Endothelial cell of umbilical vein (primary cell): ENCODE results near the gene C1orf198. TPM values are rescaled to one million over a fixed set of nuclear protein-coding genes. Genes with fewer than 3 reads are reported as not detected.

ENCODE experiments used
- BruUV-seq: library from RNA; stranded (reverse); fragments of 400-500 nt; replicated peaks from 2 replicates; lab custom pipeline; 2021; lab: Mats Ljungman, UMichigan
- CTCF ChIA-PET: fragments of 300-600, 350-600 bp; sonication (Branson Sonifier 250); formaldehyde crosslinking; loops from one replicate; lab custom pipeline; 2021; ENCODE audit warnings: antibody characterized with exemption, inconsistent platforms; lab: Charles Lee
- POLR2A ChIA-PET: fragments of 300-600, 350-600 bp; sonication (Branson Sonifier 250); formaldehyde crosslinking; loops from one replicate; lab custom pipeline; 2021; ENCODE audit warnings: antibody characterized with exemption, inconsistent platforms; lab: Charles Lee
- DNase-seq: peaks from one replicate; pipeline ENCODE4 v3.0.0-alpha.2; 2011; ENCODE audit warnings: low read depth, low spot score
- FAIRE-seq: peaks from 2 replicates; lab custom pipeline; 2011; peaks lifted over from hg19 to GRCh38; lab: Jason Lieb, UNC
- H2AFZ ChIP-seq: 2 replicates; pipeline ENCODE4 v1.6.0; 2012; ENCODE audit warnings: low read depth, low read length, control low read depth, inconsistent platforms
- H3K27ac ChIP-seq: 2 replicates; pipeline ENCODE4 v1.5.1; 2011; ENCODE audit warnings: low read depth, mild to moderate bottlenecking, control low read depth, low read length, moderate library complexity; ENCODE audit not compliant: insufficient read depth
- H3K27me3 ChIP-seq, 2 experiments: 2 replicates each; pipeline versions ENCODE4 v1.6.0 to v1.6.1; 2011; ENCODE audit warnings: low read length in 2 of 2, mixed read lengths in 1 of 2; ENCODE audit not compliant: control insufficient read depth in 2 of 2, insufficient read depth in 2 of 2
- H3K36me3 ChIP-seq, 2 experiments: 2 replicates in 1 of 2; 3 replicates in 1 of 2; pipeline ENCODE4 v1.5.1; 2011; ENCODE audit warnings: low read length in 2 of 2, mild to moderate bottlenecking in 1 of 2, moderate library complexity in 1 of 2; ENCODE audit not compliant: control insufficient read depth in 2 of 2, insufficient read depth in 2 of 2; ENCODE audit errors: extremely low read depth in 1 of 2
- H3K4me1 ChIP-seq: 3 replicates; pipeline ENCODE4 v1.5.1; 2011; ENCODE audit warnings: mild to moderate bottlenecking, low read length; ENCODE audit not compliant: control insufficient read depth, insufficient read depth; ENCODE audit errors: extremely low read depth
- H3K4me2 ChIP-seq: 2 replicates; pipeline ENCODE4 v1.6.1; 2011; ENCODE audit warnings: low read length, control low read depth, mixed read lengths; ENCODE audit not compliant: insufficient read depth
- H3K4me3 ChIP-seq, 3 experiments: fragments of 200-600 bp in 1 of 3; sonication (generic), shearing (Covaris generic) in 1 of 3; replicated peaks in 1 of 3; 2 replicates each; pipeline ENCODE4 v1.5.1; 2011 to 2016; ENCODE audit warnings: control low read depth in 3 of 3, low read length in 3 of 3, mild to moderate bottlenecking in 2 of 3, inconsistent platforms in 1 of 3, low read depth in 1 of 3, moderate library complexity in 1 of 3; ENCODE audit not compliant: insufficient read depth in 1 of 3
- H3K79me2 ChIP-seq: 2 replicates; pipeline ENCODE4 v1.6.0; 2012; ENCODE audit warnings: low read length, inconsistent platforms; ENCODE audit not compliant: control insufficient read depth, insufficient read depth
- H3K9ac ChIP-seq: replicated peaks from 2 replicates; pipeline ENCODE3; 2011; ENCODE audit warnings: low read length, control low read depth; ENCODE audit not compliant: insufficient read depth; ENCODE audit errors: extremely low read depth
- H3K9me1 ChIP-seq: replicated peaks from 3 replicates; pipeline ENCODE4 v1.6.0; 2011; ENCODE audit warnings: mild to moderate bottlenecking, low read length; ENCODE audit not compliant: control insufficient read depth, insufficient read depth; ENCODE audit errors: extremely low read depth
- H3K9me3 ChIP-seq: replicated peaks from 2 replicates; pipeline ENCODE4 v1.5.1; 2012; ENCODE audit warnings: low read length, inconsistent platforms; ENCODE audit not compliant: control insufficient read depth, insufficient read depth
- H4K20me1 ChIP-seq: replicated peaks from 2 replicates; pipeline ENCODE3; 2011; ENCODE audit warnings: mild to moderate bottlenecking, low read length; ENCODE audit not compliant: control insufficient read depth, insufficient read depth; ENCODE audit errors: extremely low read depth
- CTCF ChIP-seq, 2 donors: IDR thresholded peaks; 1 replicate in 1 of 2; 2 replicates in 1 of 2; pipeline ENCODE4 v1.5.1; 2011; ENCODE audit warnings: low read length in 2 of 2, mild to moderate bottlenecking in 2 of 2, moderate library complexity in 2 of 2, control low read depth in 1 of 2, inconsistent platforms in 1 of 2, low read depth in 1 of 2; ENCODE audit not compliant: insufficient read depth in 1 of 2; ENCODE audit errors: extremely low read depth in 1 of 2
- EZH2 ChIP-seq: IDR thresholded peaks from 2 replicates; pipeline ENCODE4 v1.6.1; 2012; ENCODE audit warnings: borderline replicate concordance, low read depth, mild to moderate bottlenecking, moderate library complexity, low read length, inconsistent platforms; ENCODE audit not compliant: severe bottlenecking
- FOS ChIP-seq: IDR thresholded peaks from 2 replicates; pipeline ENCODE4 v1.6.1; 2011; ENCODE audit warnings: mild to moderate bottlenecking, low read length, moderate library complexity, borderline replicate concordance; ENCODE audit not compliant: insufficient read depth
- GATA2 ChIP-seq: IDR thresholded peaks from 2 replicates; pipeline ENCODE4 v1.7.0; 2011; ENCODE audit warnings: low read depth, mild to moderate bottlenecking, moderate library complexity, mixed read lengths, low read length; ENCODE audit not compliant: insufficient read length, insufficient read depth
- JUN ChIP-seq: IDR thresholded peaks from 2 replicates; pipeline ENCODE4 v1.6.1; 2011; ENCODE audit warnings: borderline replicate concordance, low read depth; ENCODE audit not compliant: insufficient read length, insufficient read depth
- MAX ChIP-seq: IDR thresholded peaks from 2 replicates; pipeline ENCODE4 v1.6.1; 2011; ENCODE audit not compliant: insufficient read depth, insufficient read length
- MYC ChIP-seq: IDR thresholded peaks from one replicate; pipeline ENCODE4 v1.6.1; 2011; ENCODE audit warnings: mild to moderate bottlenecking, low read depth, low read length
- POLR2A ChIP-seq: IDR thresholded peaks from 2 replicates; pipeline ENCODE4 v1.6.1; 2012; ENCODE audit warnings: low read depth, mild to moderate bottlenecking, control low read depth, low read length
- POLR2AphosphoS5 ChIP-seq: IDR thresholded peaks from 2 replicates; pipeline ENCODE4 v1.6.1; 2012; ENCODE audit warnings: low read depth, mild to moderate bottlenecking, control low read depth, low read length, moderate library complexity; ENCODE audit not compliant: insufficient read depth
- dilution Hi-C: fragments of 300-500 bp; cut with MboI; formaldehyde crosslinking; loops from one replicate; pipeline ENCODE4 v1.15.0; 2019; ENCODE audit warnings: low sequenced_read_pairs; ENCODE audit not compliant: extremely low pct_ligation_motif_present
- intact Hi-C: fragments of 100-400 bp; cut with micrococcal nuclease; formaldehyde crosslinking; loops from one replicate; pipeline ENCODE4 v1.10.0; 2022
- polyA plus RNA-seq, 4 experiments: library from polyadenylated mRNA; depleted of rRNA in 3 of 4; stranded (reverse) in 3 of 4; unstranded in 1 of 4; fragments of >200 nt; gene quantifications; 2 replicates each; pipeline versions ENCODE4 v1.2.1 to v1.2.3, GENCODE V29; 2011 to 2012; ENCODE audit warnings: missing spikeins in 1 of 4
- total RNA-seq: library from RNA; stranded (reverse); gene quantifications from 2 replicates; pipeline ENCODE4 v1.2.3, GENCODE V29; 2021

Gene C1orf198
- total and polyA plus RNA-seq, 2 donors (not counting 3 experiments of a cell fraction or from before 2014, with no cell fraction given) = 21.2 to 29.2 TPM

- Histone ChIP-seq H3K36me3 (no peaks in the 10 kb centered on the region), H3K27ac (no peak overlapping the region), H3K27me3 (peaks cover 4 to 7% of the 10 kb centered on the region in 2 experiments), H4K20me1 (no peaks in the 10 kb centered on the region), H3K4me2 (no peak overlapping the region), H3K9me3 (no peaks in the 10 kb centered on the region), H3K9me1 (no peaks in the 10 kb centered on the region), H3K4me3 (no peak overlapping the region), H3K4me1 (no peaks in the 10 kb centered on the region), H3K79me2 (no peaks in the 10 kb centered on the region), H3K9ac (no peak overlapping the region), H2AFZ (no peak overlapping the region)
- no peak for DNase-seq
- CTCF ChIA-PET = no interaction called here
- no peak for FAIRE-seq
- dilution Hi-C loops (no loop called here), intact Hi-C loops (no loop called here)
- POLR2A ChIA-PET = no interaction called here
- TF ChIP-seq FOS (no peak), MYC (no peak), JUN (no peak), CTCF (IDR thresholded peaks at IDR 0.05; ENCODE audit: extremely low read depth in 1 of 2, insufficient read depth in 1 of 2, low read depth in 1 of 2, low read length in 2 of 2) (no peak), GATA2 (no peak), POLR2AphosphoS5 (no peak), POLR2A (no peak), MAX (no peak), EZH2 (no peak)
- BruUV-seq = no TSS peak
Measured at GRCh38 chr1:230879778-230880177, 11.5 kb upstream of the C1orf198 start.
